HG03039 (cell line): ENCODE data around the gene GRIK1.
"Not testable (repeated sequence)": the region's sequence is repeated elsewhere in the genome, so short reads cannot be mapped to it uniquely, and the experiment has no call there.

Experiments used
- ATAC-seq: cut with Tn5 transposase; IDR thresholded peaks from one replicate; pipeline ENCODE4 v1.9.1; 2021; ENCODE audit warnings: mild to moderate bottlenecking, moderate library complexity; ENCODE audit not compliant: unreplicated experiment

GRIK1 gene

GRCh38 chr21:29939924-29940275 is at the start of gene GRIK1:
GRIK1 (minus strand) TSS chr21:29939996.
- ATAC-seq: no peak

- no peak for ATAC-seq
These were observed 48.0 kb upstream of the GRIK1 start for GRCh38 chr21:29987762-29988161.

GRCh38 chr21:29985866-29986265 is 46.1 kb upstream of the GRIK1 start:
- no peak for ATAC-seq

- ATAC-seq: no peak
These were observed 39.2 kb upstream of the GRIK1 start for GRCh38 chr21:29979043-29979442.

GRCh38 chr21:29975776-29976175 is 36.0 kb upstream of the GRIK1 start:
- ATAC-seq: no peak

GRCh38 chr21:29973258-29973657 is 33.5 kb upstream of the GRIK1 start:
- no peak for ATAC-seq

- no peak for ATAC-seq
These were observed 21.7 kb upstream of the GRIK1 start for GRCh38 chr21:29961291-29962027.

- ATAC-seq: no peak
These were observed 18.8 kb upstream of the GRIK1 start for GRCh38 chr21:29958551-29958950.

- not testable (repeated sequence) for ATAC-seq
These were observed 18.2 kb upstream of the GRIK1 start for GRCh38 chr21:29958035-29958434.

GRCh38 chr21:29953690-29954089 is 13.9 kb upstream of the GRIK1 start:
- ATAC-seq: no peak

GRCh38 chr21:29953072-29953471 is 13.3 kb upstream of the GRIK1 start:
- no peak for ATAC-seq

- ATAC-seq: no peak
These were observed 12.1 kb upstream of the GRIK1 start for GRCh38 chr21:29951911-29952310.

- no peak for ATAC-seq
These were observed 10.2 kb upstream of the GRIK1 start for GRCh38 chr21:29949991-29950390.

GRCh38 chr21:29947119-29947518 is 7.3 kb upstream of the GRIK1 start:
- ATAC-seq: no peak

GRCh38 chr21:29943885-29944284 is 4.1 kb upstream of the GRIK1 start:
- ATAC-seq: no peak

GRCh38 chr21:29942034-29942433 is 2.2 kb upstream of the GRIK1 start:
- no peak for ATAC-seq

GRCh38 chr21:29940991-29941390 is 1.2 kb upstream of the GRIK1 start:
- ATAC-seq: no peak

GRCh38 chr21:29940361-29940760 is 565 bp upstream of the GRIK1 start:
- ATAC-seq: no peak

- no peak for ATAC-seq
These were observed 482 bp downstream of the GRIK1 start for GRCh38 chr21:29939104-29939923.

- ATAC-seq: no peak
These were observed 1.1 kb downstream of the GRIK1 start for GRCh38 chr21:29938776-29939103.

GRCh38 chr21:29933088-29933487 is 6.7 kb downstream of the GRIK1 start:
- no peak for ATAC-seq

- ATAC-seq: no peak
These were observed 11.3 kb downstream of the GRIK1 start for GRCh38 chr21:29928537-29928936.
